HG03558 (cell line): ENCODE data around the gene LFNG.
"Not testable (repeated sequence)": the region's sequence is repeated elsewhere in the genome, so short reads cannot be mapped to it uniquely, and the experiment has no call there.

Experiments used
- ATAC-seq: cut with Tn5 transposase; IDR thresholded peaks from one replicate; pipeline ENCODE4 v1.9.1; 2021; ENCODE audit warnings: moderate number of reproducible peaks; ENCODE audit not compliant: unreplicated experiment; ENCODE audit errors: extremely low read depth

Gene LFNG

DNA sequence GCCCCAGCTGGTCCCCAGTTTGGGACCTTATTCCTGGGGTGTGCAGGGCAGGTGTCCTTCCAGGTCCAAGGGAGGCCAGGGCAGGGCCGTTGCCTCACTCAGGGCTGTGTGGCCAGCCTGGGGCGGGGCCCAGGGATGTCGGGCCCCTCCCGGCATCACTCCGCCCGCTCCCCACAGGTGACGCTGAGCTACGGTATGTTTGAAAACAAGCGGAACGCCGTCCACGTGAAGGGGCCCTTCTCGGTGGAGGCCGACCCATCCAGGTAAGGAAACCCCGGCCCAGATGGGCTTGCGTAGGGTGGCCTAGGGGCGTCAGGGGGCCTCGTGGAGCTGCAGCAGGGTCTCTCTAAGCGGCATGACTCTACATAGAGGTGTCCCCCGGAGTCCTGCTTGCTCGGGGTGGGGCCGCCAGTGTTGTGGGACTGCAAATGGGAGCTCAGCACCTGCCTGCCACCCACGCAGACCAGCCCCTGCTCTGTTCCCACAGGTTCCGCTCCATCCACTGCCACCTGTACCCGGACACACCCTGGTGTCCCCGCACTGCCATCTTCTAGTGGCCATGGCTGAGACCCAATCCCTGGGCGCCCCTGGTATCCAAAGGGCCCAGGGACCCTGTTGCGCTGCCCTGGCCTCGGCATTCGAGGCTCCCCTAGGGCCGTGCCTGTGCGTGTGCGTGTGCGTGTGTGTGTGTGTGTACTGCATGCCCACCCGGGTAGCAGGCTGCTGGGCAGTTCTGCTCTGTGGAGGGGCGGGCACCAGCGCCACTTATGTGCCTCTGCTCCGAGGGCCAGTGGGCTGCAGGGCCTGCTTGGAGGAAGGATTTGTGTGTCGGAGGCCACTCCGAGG, 7.3 kb downstream of the LFNG start:
- ATAC-seq, result no peak

- no peak for ATAC-seq
Observed at GRCh38 chr7:2527505-2528467, 8.2 kb downstream of the LFNG start.

DNA sequence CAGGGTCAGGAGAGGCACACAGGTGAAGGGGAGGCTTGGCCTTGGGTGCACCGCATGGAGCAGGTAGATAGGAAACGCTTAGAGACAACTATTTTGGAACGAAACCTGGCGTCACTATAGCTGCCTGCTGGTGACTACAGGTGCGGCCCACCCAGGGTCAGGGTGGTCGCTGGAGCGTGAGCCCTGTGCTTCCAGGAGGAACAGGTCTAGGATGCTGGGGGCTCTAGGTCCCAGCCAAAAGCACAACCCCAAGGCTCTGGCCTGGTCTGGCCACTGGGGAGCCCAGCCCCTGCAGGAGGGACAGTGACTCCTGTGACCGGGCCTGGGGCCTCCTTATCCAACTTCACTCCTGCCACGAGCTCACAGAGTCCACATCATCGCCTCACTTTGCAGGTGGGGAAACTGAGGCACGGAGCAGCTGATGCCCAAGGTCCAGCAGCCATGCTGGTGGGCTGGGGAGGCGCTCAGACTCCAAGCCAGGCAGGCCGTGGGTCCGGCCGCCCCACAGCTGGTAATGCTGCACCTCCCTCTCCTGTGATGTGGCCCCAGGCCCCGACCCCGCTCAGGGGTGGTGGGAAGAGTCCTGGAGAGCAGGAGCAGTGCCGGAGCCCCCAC, 9.0 kb downstream of the LFNG start:
- ATAC-seq, result no peak

DNA sequence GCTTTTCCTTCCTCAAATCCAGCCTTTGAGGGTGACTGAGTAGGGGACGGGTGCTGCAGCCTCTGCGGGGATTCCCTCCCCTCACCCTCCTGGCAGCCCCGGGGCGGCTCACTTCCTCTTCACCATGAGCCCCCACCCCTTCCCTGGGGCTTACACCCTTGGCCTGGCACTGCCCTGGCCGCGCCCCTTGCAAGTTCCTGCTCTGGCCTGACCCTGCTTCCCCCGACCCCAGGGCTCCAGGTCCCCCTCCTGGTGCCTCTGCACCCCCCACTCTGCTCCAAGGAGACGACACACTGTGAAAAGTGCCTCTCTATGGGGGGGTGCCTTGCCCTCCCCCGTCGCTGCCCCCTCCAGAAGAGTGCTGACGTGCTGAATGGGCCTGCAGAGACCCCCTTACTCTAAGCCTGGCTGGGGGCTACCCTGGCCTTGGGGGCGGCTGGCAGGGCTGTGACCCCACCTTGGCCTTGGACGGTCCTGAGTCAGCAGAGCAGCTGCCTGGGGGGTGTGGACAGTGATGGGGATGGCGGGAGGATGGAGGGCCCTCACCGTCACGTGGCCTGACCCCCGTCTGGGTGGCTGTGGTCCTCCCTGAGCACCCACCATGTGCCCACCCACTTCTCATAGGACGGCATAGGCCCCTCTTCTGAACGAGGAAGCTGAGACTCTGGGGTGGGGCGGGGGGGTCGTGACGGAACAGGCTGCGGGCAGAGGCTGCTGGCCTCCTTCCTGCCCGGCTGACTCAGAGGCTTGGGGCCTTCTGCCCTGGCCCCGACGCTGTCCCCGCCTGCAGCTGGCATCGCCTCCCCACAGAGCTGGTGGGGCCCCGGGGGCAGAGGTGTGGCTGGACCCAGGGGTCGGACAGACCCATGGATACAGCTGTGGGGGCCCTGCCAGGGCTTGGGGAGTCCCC, 9.8 kb downstream of the LFNG start:
- ATAC-seq, result no peak

GRCh38 chr7:2530071-2530987, 10.8 kb downstream of the LFNG start:
- ATAC-seq, result no peak

GRCh38 chr7:2530994-2531795, 11.6 kb downstream of the LFNG start:
- not testable (repeated sequence) for ATAC-seq

GRCh38 chr7:2531796-2532110, 12.2 kb downstream of the LFNG start:
- ATAC-seq, result not testable (repeated sequence)

DNA sequence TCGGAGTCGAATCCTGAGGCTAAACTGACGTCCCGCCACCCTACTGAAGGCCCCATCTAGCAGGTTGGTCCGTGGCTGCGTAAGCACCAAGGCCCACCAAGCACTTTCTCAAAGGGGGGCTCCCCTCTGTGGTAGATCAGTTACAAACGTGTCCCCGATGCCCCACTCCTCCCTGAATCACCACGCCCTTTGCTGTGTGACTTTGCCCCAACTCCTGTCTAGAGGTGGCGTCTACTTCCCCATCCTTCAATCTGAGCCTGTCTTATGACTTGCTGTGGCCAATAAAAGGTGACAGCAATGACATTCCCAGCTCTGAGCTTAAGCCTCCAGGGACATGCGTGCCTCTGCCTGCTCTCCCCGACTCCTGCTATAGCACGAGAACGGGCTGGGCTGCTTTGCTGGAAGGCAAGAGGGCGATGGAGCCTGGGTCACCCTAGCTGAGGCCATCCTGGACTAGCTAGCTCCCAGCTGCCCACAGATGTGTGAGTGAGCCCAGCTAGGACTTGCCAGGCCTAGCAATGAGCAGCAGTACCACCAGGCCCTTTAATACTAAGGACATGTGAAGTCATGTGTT, 12.7 kb downstream of the LFNG start:
- ATAC-seq, result not testable (repeated sequence)

DNA sequence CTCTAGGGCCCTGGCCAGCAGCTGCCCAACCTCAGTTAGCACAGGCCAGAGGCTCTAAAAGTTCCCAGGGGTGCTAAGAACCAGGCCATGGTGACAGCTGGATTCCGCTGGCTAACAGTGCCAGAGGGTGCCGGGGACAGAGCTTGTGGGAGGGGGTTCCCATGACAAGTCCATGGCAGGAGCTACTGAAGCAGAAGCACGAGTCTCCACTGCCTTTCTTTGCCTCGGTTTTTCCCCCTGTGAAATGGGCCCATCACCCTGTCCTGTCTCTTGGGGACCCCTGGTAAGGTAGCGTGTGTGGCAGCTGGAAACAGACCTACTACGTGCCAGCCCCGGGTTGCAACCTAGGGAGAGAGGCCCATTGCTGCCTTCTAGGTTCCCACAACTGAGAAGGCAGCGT, 13.2 kb downstream of the LFNG start:
- not testable (repeated sequence) for ATAC-seq

DNA sequence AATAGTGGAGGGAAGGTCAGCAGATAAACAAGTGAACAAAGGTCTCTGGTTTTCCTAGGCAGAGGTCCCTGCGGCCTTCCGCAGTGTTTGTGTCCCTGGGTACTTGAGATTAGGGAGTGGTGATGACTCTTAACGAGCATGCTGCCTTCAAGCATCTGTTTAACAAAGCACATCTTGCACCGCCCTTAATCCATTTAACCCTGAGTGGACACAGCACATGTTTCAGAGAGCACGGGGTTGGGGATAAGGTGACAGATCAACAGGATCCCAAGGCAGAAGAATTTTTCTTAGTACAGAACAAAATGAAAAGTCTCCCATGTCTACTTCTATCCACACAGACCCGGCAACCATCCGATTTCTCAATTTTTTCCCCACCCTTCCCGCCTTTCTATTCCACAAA, 14.0 kb downstream of the LFNG start:
- ATAC-seq, result not testable (repeated sequence)

GRCh38 chr7:2534214-2534613, 14.6 kb downstream of the LFNG start:
- ATAC-seq, result not testable (repeated sequence)

- not testable (repeated sequence) for ATAC-seq
Observed at GRCh38 chr7:2535872-2536627, 16.5 kb downstream of the LFNG start.

GRCh38 chr7:2537981-2538851, 18.6 kb downstream of the LFNG start:
- no peak for ATAC-seq

GRCh38 chr7:2539031-2539911, 19.7 kb downstream of the LFNG start:
- no peak for ATAC-seq

DNA sequence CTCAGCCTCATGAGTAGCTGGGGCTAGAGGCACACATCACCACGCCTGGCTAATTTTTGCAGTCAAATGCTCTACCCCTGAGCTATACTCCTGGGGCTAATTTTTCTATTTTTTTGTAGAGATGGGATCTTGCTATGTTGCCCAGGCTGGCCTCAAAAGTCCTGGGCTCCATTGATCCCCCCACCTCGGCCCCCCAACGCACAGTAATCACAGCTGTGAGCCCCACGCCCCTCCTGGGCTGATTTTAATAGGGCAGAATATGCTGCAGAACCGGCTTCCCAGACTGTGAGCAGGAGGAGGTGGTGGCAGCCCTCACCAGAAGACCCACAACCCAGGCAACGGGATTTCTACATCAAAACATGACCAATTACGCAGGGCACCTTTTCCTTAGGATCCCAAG, 20.6 kb downstream of the LFNG start:
- no peak for ATAC-seq
